A673 (cell line): ENCODE measurements around the gene CTU2.

Source experiments
- EZH2 ChIP-seq: fragments of 200-600 bp; sonication (generic); IDR thresholded peaks from 2 replicates; pipeline ENCODE4 v1.6.1; 2017; ENCODE audit warnings: borderline replicate concordance, low read depth, mild to moderate bottlenecking, mixed read lengths, antibody characterized with exemption, low read length; ENCODE audit not compliant: poor library complexity, severe bottlenecking
- TF ChIP-seq, protein P1 (sequence below): fragments of 300-800, 200-600 bp; sonication (generic); conservative IDR thresholded peaks from 2 replicates; pipeline ENCODE4 v1.5.1; 2017; ENCODE audit warnings: low read depth, mild to moderate bottlenecking, antibody characterized with exemption, low read length, moderate library complexity, mixed read lengths

DNA sequence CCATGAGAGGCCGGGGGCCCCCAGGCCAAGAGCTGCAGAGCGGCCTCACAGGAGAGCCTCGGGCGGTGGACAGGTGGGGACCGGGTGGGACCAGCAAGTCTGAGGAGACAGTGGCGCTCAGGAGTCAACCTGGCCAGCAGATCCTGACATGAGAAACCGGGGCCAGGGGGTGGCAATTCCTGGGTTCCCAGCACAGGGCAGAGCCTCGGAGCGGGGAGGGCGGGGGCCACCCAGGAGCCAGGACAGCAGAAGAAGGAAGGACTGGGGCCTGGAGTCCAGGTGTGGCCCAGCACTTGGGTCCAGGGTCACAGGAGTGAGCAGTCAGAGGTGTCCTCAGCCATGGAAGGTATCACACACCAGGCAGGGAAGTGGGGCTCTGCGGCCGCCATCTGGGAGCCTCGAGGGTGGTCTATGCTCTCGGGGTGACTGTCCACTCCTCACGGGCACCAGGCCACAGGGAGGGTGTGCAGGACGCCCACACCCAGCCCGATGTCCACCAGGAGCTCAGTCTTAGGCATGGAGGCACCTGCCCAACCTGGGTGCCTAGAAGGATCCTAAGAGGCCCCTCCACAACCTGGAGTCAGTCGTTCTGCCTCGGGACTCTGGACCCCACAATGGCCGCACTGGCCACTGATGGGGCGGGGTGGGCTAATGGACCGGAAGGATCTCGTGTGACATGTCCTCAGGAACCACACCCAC lies 49.6 kb downstream of the CTU2 start:
- TF ChIP-seq, protein P1, sequence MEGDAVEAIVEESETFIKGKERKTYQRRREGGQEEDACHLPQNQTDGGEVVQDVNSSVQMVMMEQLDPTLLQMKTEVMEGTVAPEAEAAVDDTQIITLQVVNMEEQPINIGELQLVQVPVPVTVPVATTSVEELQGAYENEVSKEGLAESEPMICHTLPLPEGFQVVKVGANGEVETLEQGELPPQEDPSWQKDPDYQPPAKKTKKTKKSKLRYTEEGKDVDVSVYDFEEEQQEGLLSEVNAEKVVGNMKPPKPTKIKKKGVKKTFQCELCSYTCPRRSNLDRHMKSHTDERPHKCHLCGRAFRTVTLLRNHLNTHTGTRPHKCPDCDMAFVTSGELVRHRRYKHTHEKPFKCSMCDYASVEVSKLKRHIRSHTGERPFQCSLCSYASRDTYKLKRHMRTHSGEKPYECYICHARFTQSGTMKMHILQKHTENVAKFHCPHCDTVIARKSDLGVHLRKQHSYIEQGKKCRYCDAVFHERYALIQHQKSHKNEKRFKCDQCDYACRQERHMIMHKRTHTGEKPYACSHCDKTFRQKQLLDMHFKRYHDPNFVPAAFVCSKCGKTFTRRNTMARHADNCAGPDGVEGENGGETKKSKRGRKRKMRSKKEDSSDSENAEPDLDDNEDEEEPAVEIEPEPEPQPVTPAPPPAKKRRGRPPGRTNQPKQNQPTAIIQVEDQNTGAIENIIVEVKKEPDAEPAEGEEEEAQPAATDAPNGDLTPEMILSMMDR: 0 out of 2 replicates have a peak, but pooled peaks have one; percentile 16
- no peak for TF ChIP-seq EZH2
